ENCODE measurements around the gene TUBGCP2. TPM values are rescaled to one million over a fixed set of nuclear protein-coding genes. Genes with fewer than 3 reads are reported as not detected.
"Not testable (repeated sequence)": the region's sequence is repeated elsewhere in the genome, so short reads cannot be mapped to it uniquely, and the experiment has no call there.

The TUBGCP2 gene
- total RNA-seq, 1 donor from 2014 or later, result 33.5 TPM

- no peak for DNase-seq
Measured at GRCh38 chr10:133277277-133277992, 31.2 kb downstream of the TUBGCP2 start.

GRCh38 chr10:133276435-133277201 lies 32.1 kb downstream of the TUBGCP2 start, which contains the start of gene ADAM8:
TSS of gene ADAM8 (minus strand) at chr10:133276868. CDS start at chr10:133276817, 51 bp downstream.
- no peak for DNase-seq

GRCh38 chr10:133276100-133276434 lies 32.6 kb downstream of the TUBGCP2 start:
- DNase-seq, result no peak

GRCh38 chr10:133275684-133276092 lies 33.0 kb downstream of the TUBGCP2 start:
- no peak for DNase-seq

GRCh38 chr10:133274751-133275683 lies 33.7 kb downstream of the TUBGCP2 start:
- DNase-seq, result no peak

GRCh38 chr10:133273534-133274143 lies 35.0 kb downstream of the TUBGCP2 start:
- no peak for DNase-seq

GRCh38 chr10:133272964-133273420 lies 35.7 kb downstream of the TUBGCP2 start:
- DNase-seq, result no peak

- DNase-seq, result no peak
Measured at GRCh38 chr10:133272301-133272963, 36.2 kb downstream of the TUBGCP2 start.

- no peak for DNase-seq
Measured at GRCh38 chr10:133271521-133272300, 37.0 kb downstream of the TUBGCP2 start.

- no peak for DNase-seq
Measured at GRCh38 chr10:133270773-133271297, 37.8 kb downstream of the TUBGCP2 start.

GRCh38 chr10:133270204-133270603 lies 38.5 kb downstream of the TUBGCP2 start:
- no peak for DNase-seq

- DNase-seq, result no peak
Measured at GRCh38 chr10:133269367-133269766, 39.3 kb downstream of the TUBGCP2 start.

GRCh38 chr10:133268532-133268931 lies 40.1 kb downstream of the TUBGCP2 start:
- DNase-seq, result no peak

- DNase-seq, result no peak
Measured at GRCh38 chr10:133267829-133268228, 40.8 kb downstream of the TUBGCP2 start.

GRCh38 chr10:133267293-133267692 lies 41.4 kb downstream of the TUBGCP2 start:
- no peak for DNase-seq

- DNase-seq, result no peak
Measured at GRCh38 chr10:133266056-133266795, 42.4 kb downstream of the TUBGCP2 start.

GRCh38 chr10:133265052-133265451 lies 43.6 kb downstream of the TUBGCP2 start:
- DNase-seq, result not testable (repeated sequence)

GRCh38 chr10:133264461-133264860 lies 44.2 kb downstream of the TUBGCP2 start:
- no peak for DNase-seq

- no peak for DNase-seq
Measured at GRCh38 chr10:133263674-133264073, 45.0 kb downstream of the TUBGCP2 start.

- DNase-seq, result no peak
Measured at GRCh38 chr10:133262696-133263095, 46.0 kb downstream of the TUBGCP2 start.
